DMS114 treated with DMSO at 0.1 percent for 48 hours (cell line): ENCODE results near the gene ALPL.

ENCODE experiments used
- DNase-seq: peaks from one replicate; lab custom pipeline; 2025; ENCODE audit not compliant: unreplicated experiment; lab: John Stamatoyannopoulos, UW

Gene ALPL

GRCh38 chr1:21526441-21526840 is 17.2 kb downstream of the ALPL start:
- no peak for DNase-seq

DNA sequence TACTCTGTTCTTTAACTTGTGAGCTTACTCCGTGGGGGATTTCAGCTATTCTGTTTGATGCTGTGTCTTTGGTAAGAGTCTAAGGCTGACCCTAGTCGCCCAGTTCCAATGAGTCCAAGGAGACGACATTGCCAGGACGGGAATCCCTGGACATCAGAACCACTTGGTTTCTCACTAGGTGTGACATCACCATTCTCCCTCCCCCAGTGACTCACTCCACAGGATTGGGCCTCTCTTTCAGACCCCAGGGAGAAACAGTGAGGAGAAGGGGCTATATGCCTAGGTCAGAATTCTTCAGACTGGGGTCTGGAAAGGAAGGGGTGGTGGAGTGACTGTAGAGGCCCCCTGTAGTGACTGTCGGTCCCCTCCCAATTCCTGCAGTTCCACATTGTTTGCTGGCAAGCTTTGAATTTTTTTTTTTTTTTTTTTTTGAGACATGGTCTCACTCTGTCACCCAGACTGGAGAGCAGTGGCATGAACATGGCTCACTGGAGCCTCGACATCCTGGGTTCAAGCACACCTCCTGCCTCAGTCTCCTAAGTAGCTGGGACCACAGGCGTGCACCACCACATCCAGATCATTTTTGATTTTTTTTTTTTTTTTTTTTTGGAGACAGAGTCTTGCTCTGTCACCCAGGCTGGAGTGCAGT is 21.3 kb downstream of the ALPL start:
- DNase-seq, result no peak

- no peak for DNase-seq
Measured at GRCh38 chr1:21531241-21531640, 22.0 kb downstream of the ALPL start.

- no peak for DNase-seq
Measured at GRCh38 chr1:21532496-21532895, 23.3 kb downstream of the ALPL start.

- DNase-seq, result no peak
Measured at GRCh38 chr1:21532992-21533534, 23.8 kb downstream of the ALPL start.

DNA sequence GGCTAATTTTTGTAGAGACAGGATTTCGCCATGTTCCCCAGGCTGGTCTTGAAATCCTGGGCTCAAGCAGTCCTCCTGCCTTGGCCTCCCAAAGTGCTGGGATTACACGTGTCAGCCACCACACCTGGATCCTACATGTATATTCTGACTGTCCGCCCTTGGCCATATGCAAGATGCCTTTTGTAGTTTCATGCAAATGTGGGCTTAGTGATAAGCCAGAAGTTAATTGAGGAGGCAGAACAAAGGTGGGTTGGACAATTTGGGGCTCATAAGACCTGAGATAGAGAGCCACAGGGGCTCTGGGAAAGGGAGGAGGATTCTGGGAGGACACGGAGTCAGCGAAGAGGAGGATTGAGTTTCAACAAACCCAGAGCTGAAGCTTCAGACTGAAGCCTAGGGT is 24.9 kb downstream of the ALPL start:
- DNase-seq, result no peak

DNA sequence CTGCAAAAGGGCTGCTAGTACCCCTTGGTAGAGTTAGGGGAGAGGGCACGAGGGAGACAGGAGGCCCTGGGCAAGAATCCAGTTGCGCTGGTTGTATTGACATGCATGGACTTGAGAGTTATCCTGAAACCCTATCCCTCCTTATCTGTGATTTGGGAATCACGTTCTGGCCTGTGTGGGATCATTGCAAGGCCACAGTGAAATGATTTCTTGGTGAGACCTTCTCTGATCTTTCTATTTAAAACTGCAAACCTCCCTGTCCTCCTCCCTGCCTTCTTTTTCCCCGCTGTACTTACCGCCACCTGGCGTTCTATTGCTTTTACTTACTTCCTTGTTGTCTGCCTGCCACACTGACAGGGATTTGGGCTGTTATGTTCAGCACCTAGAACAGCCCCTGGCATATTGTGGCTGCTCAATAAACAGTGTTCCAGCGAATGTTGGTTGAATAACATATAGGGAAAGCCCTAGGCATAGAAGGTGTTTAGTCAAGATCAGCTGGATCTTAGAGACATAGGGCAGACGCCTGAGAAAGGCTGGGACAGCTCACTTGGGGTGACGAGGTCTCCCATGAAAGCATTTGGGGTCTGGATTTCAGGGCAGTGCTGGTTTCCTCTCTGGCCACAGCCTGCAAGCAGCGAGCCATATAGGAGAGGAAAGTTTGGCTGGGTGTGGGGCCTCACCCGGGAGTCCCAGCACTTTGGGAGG is 25.6 kb downstream of the ALPL start:
- DNase-seq, result peak; percentile 48

- no peak for DNase-seq
Measured at GRCh38 chr1:21536218-21536617, 27.0 kb downstream of the ALPL start.

- no peak for DNase-seq
Measured at GRCh38 chr1:21537511-21537931, 28.3 kb downstream of the ALPL start.

DNA sequence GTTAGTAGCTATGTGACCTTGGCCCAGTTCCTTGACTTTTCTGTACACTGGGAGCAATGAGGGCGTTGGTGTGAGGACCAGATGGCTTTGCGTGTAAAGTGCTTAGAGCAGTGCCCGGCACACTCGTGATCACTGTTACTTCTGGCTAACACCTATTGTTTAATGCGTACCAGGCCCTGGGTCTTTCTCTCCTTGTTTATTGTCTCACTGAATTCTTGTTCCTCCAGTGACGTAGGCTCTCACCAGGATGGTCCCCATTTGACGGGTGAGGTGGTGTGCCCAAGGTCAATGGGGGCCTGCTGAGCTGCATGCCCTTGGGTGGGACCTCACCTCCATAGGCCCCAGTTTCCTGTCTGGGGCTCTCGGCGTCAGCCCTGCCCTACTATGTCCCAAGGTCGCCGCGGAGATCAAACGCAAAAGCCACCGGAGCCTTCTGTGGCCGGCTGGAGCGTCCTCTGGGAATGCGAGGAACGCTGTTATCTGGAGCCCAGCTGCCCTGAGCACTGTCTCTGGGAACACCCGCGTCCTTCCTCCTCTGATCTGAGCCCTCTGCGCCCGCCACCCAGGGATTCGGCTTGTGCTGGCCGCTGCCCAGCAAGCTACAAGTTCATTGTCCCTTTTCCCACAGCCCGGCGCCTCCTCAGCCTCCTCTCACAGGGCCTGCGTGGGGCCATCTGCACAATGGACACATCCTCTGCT is 28.9 kb downstream of the ALPL start:
- no peak for DNase-seq

GRCh38 chr1:21539933-21540332 is 30.7 kb downstream of the ALPL start:
- DNase-seq, result no peak

- DNase-seq, result no peak
Measured at GRCh38 chr1:21541329-21541728, 32.1 kb downstream of the ALPL start.

- no peak for DNase-seq
Measured at GRCh38 chr1:21541835-21542234, 32.6 kb downstream of the ALPL start.

DNA sequence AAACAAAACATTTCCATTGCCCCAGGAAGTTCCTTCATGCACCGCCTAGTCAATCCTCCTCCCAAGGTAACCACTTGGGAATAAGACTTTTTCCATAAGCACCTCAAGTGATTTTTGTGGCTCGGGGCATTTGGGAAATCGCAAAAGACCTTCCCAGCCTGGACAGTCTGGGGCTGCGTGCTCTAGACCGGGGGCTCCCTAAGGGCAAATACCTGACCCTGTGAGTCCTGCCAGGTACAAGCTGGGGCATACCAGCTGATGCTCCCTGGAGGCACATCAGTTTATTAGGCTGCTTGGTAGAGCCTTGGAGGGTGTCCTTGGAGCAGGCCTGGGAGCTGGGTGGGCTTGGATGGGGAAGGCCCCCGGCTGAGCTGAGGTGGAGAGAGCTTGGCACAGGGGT is 34.4 kb downstream of the ALPL start:
- no peak for DNase-seq

DNA sequence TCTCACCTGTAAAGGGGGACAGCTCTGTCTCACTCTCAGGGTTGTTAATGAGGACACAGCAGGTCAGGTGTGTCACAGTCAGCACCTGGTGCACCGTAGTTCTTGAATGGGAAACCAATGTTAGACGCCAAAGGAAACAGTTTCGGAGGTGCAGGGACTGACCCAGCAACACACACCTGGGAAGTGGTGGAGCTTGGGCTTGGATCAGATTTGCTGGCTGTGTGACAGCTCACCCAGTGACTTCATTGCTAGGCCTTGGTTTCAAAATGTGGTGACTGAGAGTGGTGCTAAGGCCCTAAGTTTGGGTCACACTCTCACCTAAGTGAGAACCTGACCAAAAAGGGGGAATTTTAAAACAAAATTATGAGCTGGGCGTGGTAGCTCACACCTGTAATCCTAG is 34.9 kb downstream of the ALPL start:
- no peak for DNase-seq

GRCh38 chr1:21546122-21546825 is 37.1 kb downstream of the ALPL start:
- DNase-seq, result no peak

- DNase-seq, result no peak
Measured at GRCh38 chr1:21547876-21548275, 38.7 kb downstream of the ALPL start.

GRCh38 chr1:21550097-21550496 is 40.9 kb downstream of the ALPL start:
- no peak for DNase-seq

DNA sequence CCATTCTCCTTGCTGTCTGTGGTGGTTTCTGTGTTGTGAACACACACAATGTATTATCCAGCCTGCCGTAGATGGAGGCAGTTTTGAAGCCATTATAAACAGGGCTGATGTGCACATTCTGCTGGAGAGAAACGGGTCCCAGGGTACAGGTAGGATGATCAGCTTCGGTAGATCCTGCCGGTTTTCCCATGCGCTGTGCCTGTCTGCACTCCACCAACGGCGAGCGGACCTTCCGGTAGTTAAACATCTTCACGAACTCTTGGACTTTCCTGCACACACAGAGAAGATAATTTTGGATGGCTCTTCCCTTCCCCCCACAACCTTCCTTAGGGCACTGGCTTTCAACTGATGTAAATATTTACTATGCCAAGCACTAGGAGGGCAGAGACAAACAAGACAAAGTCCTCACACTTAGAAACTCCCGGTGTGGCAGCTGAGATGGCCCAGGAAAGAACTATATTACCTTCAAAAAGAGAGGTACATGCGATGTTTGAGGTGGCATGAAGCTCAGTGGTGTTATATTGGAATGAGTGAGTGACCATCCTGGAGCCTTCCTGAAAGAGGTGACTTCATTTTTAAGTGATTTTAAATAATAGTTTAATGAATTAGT is 41.7 kb downstream of the ALPL start:
- no peak for DNase-seq

- DNase-seq, result no peak
Measured at GRCh38 chr1:21552715-21553114, 43.5 kb downstream of the ALPL start.
